HUES64 (cell line): ENCODE data around the gene AK8.

Experiments
- H3K27ac ChIP-seq: 2 replicates; pipeline ENCODE4 v1.7.0; 2013; ENCODE audit warnings: low read depth, low read length, inconsistent platforms
- H3K27me3 ChIP-seq: 2 replicates; pipeline ENCODE4 v1.6.1; 2013; ENCODE audit warnings: mild to moderate bottlenecking, low read length; ENCODE audit not compliant: insufficient read depth
- H3K36me3 ChIP-seq: 2 replicates; pipeline ENCODE4 v1.6.1; 2013; ENCODE audit warnings: mild to moderate bottlenecking, low read length; ENCODE audit not compliant: insufficient read depth
- H3K4me1 ChIP-seq: 2 replicates; pipeline ENCODE4 v1.6.1; 2013; ENCODE audit warnings: mild to moderate bottlenecking, low read length, moderate library complexity; ENCODE audit not compliant: insufficient read depth
- H3K4me3 ChIP-seq: 2 replicates; pipeline ENCODE4 v1.5.1; 2013; ENCODE audit warnings: mild to moderate bottlenecking, low read length, moderate library complexity
- H3K9ac ChIP-seq: 2 replicates; pipeline ENCODE4 v1.6.1; 2013; ENCODE audit warnings: mild to moderate bottlenecking, low read depth, low read length
- H3K9me3 ChIP-seq: 2 replicates; pipeline ENCODE4 v1.6.1; 2013; ENCODE audit warnings: low read depth, low read length; ENCODE audit not compliant: insufficient read depth
- WGBS: fragments of 150-250, 120-280 bp; methylation state at CpG from one replicate; pipeline ENCODE4 v1.1.7; 2013; ENCODE audit warnings: missing lambda C conversion rate; 5-methylcytosine and 5-hydroxymethylcytosine counted together

The AK8 gene

GRCh38 chr9:132857031-132857430 is 21.1 kb downstream of the AK8 start:
- WGBS = 62% methylated on average over 8 of the region's 8 CpGs
- Histone ChIP-seq H3K27ac (no peak overlapping the region), H3K36me3 (no peaks in the 10 kb centered on the region), H3K4me3 (no peak overlapping the region), H3K27me3 (no peaks in the 10 kb centered on the region), H3K9ac (no peak overlapping the region), H3K4me1 (peaks cover 10% of the 10 kb centered on the region; the same call in 1 of the 2 replicates), H3K9me3 (no peaks in the 10 kb centered on the region)

- Histone ChIP-seq H3K4me3 (no peak overlapping the region), H3K27ac (no peak overlapping the region), H3K36me3 (no peaks in the 10 kb centered on the region), H3K9me3 (no peaks in the 10 kb centered on the region), H3K27me3 (no peaks in the 10 kb centered on the region), H3K9ac (no peak overlapping the region), H3K4me1 (peaks cover 10% of the 10 kb centered on the region; the same call in 1 of the 2 replicates)
- WGBS = 68% methylated on average over 5 of the region's 5 CpGs
Observed at GRCh38 chr9:132855904-132856303, 22.2 kb downstream of the AK8 start.

- no peaks in the 10 kb centered on the region for H3K9me3 ChIP-seq
- H3K4me1 ChIP-seq = peaks cover 10% of the 10 kb centered on the region; the same call in 1 of the 2 replicates
- H3K27ac ChIP-seq = no peak overlapping the region
- no peak overlapping the region for H3K4me3 ChIP-seq
- 93% methylated on average over 10 of the region's 10 CpGs for WGBS
- no peaks in the 10 kb centered on the region for H3K36me3 ChIP-seq
- H3K27me3 ChIP-seq = no peaks in the 10 kb centered on the region
- no peak overlapping the region for H3K9ac ChIP-seq
Observed at GRCh38 chr9:132854832-132855231, 23.3 kb downstream of the AK8 start.

- H3K27me3 ChIP-seq = no peaks in the 10 kb centered on the region
- H3K9me3 ChIP-seq = no peaks in the 10 kb centered on the region
- peaks cover 15% of the 10 kb centered on the region; the same call in 1 of the 2 replicates for H3K4me1 ChIP-seq
- 97% methylated on average over 3 of the region's 4 CpGs for WGBS
- no peaks in the 10 kb centered on the region for H3K36me3 ChIP-seq
- H3K4me3 ChIP-seq = no peak overlapping the region
- no peak overlapping the region for H3K27ac ChIP-seq
- no peak overlapping the region for H3K9ac ChIP-seq
Observed at GRCh38 chr9:132853482-132853881, 24.6 kb downstream of the AK8 start.

- Histone ChIP-seq H3K27ac (no peak overlapping the region), H3K9ac (no peak overlapping the region), H3K27me3 (no peaks in the 10 kb centered on the region), H3K4me1 (peaks cover 6% of the 10 kb centered on the region; the same call in 1 of the 2 replicates), H3K9me3 (no peaks in the 10 kb centered on the region), H3K4me3 (no peak overlapping the region), H3K36me3 (no peaks in the 10 kb centered on the region)
- 73% methylated on average over 12 of the region's 12 CpGs for WGBS
Observed at GRCh38 chr9:132849185-132849706, 28.8 kb downstream of the AK8 start.

GRCh38 chr9:132846918-132847515 is 31.1 kb downstream of the AK8 start:
- 90% methylated on average over 15 of the region's 15 CpGs for WGBS
- Histone ChIP-seq H3K36me3 (no peaks in the 10 kb centered on the region), H3K27ac (no peak overlapping the region), H3K4me1 (peaks cover 6% of the 10 kb centered on the region; the same call in 1 of the 2 replicates), H3K9ac (no peak overlapping the region), H3K27me3 (no peaks in the 10 kb centered on the region), H3K9me3 (no peaks in the 10 kb centered on the region), H3K4me3 (no peak overlapping the region)

GRCh38 chr9:132846109-132846917 is 31.8 kb downstream of the AK8 start:
- Histone ChIP-seq H3K9me3 (no peaks in the 10 kb centered on the region), H3K4me1 (peaks cover 6% of the 10 kb centered on the region; the same call in 1 of the 2 replicates), H3K27me3 (no peaks in the 10 kb centered on the region), H3K27ac (no peak overlapping the region), H3K9ac (no peak overlapping the region), H3K36me3 (no peaks in the 10 kb centered on the region), H3K4me3 (no peak overlapping the region)
- 91% methylated on average over 12 of the region's 12 CpGs for WGBS

GRCh38 chr9:132842124-132843044 is 35.7 kb downstream of the AK8 start:
- Histone ChIP-seq H3K9me3 (no peaks in the 10 kb centered on the region), H3K4me1 (no peaks in the 10 kb centered on the region), H3K4me3 (no peak overlapping the region), H3K27me3 (no peaks in the 10 kb centered on the region), H3K9ac (no peak overlapping the region), H3K36me3 (no peaks in the 10 kb centered on the region), H3K27ac (no peak overlapping the region)
- 90% methylated on average over 5 of the region's 5 CpGs for WGBS

- Histone ChIP-seq H3K4me1 (no peaks in the 10 kb centered on the region), H3K4me3 (no peak overlapping the region), H3K27me3 (no peaks in the 10 kb centered on the region), H3K27ac (no peak overlapping the region), H3K36me3 (no peaks in the 10 kb centered on the region), H3K9ac (no peak overlapping the region), H3K9me3 (no peaks in the 10 kb centered on the region)
- 92% methylated on average over 13 of the region's 13 CpGs for WGBS
Observed at GRCh38 chr9:132840980-132841379, 37.1 kb downstream of the AK8 start.

- no peak overlapping the region for H3K27ac ChIP-seq
Observed at GRCh38 chr9:132838291-132838690, 39.8 kb downstream of the AK8 start.

More at GRCh38 chr9:132838291-132838690, 39.8 kb downstream of the AK8 start:
- 97% methylated on average over 4 of the region's 4 CpGs for WGBS
- H3K9me3 ChIP-seq = no peaks in the 10 kb centered on the region
- H3K4me3 ChIP-seq = no peak overlapping the region
- H3K9ac ChIP-seq = no peak overlapping the region
- no peaks in the 10 kb centered on the region for H3K4me1 ChIP-seq
- H3K36me3 ChIP-seq = no peaks in the 10 kb centered on the region
- H3K27me3 ChIP-seq = no peaks in the 10 kb centered on the region
